GM10248 (cell line): ENCODE measurements around the gene ACBD6.

Source experiments
- CTCF ChIA-PET: fragments of 300-600 bp; sonication (Branson Sonifier 250); formaldehyde crosslinking; extraction: SDS; loops from one replicate; lab custom pipeline; 2021; ENCODE audit warnings: antibody characterized with exemption; lab: Yijun Ruan, JAX
- POLR2A ChIA-PET: fragments of 350-650 bp; sonication (Branson Sonifier 250); formaldehyde crosslinking; extraction: SDS; loops from one replicate; lab custom pipeline; 2020; ENCODE audit warnings: antibody characterized with exemption; lab: Yijun Ruan, JAX
- DNase-seq: peaks from one replicate; pipeline ENCODE4 v3.0.0; 2012; ENCODE audit errors: extremely low spot score
- TF ChIP-seq, protein P1 (sequence below): IDR thresholded peaks from 2 replicates; pipeline ENCODE4 v1.5.1; 2012; ENCODE audit warnings: mild to moderate bottlenecking, low read depth; ENCODE audit errors: extremely low read depth, missing control alignments, control extremely low read depth

Gene ACBD6

GRCh38 chr1:180528868-180529470 is 26.6 kb upstream of the ACBD6 start:
- ChIA-PET POLR2A (no interaction called here), CTCF (interaction anchor here (1.1 to 1.3 kb wide), 2 partner anchors 13 to 334 kb away, joined by 3 to 10 read pairs; no protein-coding TSS in a partner anchor)
- DNase-seq: no peak
- TF ChIP-seq, protein P1, sequence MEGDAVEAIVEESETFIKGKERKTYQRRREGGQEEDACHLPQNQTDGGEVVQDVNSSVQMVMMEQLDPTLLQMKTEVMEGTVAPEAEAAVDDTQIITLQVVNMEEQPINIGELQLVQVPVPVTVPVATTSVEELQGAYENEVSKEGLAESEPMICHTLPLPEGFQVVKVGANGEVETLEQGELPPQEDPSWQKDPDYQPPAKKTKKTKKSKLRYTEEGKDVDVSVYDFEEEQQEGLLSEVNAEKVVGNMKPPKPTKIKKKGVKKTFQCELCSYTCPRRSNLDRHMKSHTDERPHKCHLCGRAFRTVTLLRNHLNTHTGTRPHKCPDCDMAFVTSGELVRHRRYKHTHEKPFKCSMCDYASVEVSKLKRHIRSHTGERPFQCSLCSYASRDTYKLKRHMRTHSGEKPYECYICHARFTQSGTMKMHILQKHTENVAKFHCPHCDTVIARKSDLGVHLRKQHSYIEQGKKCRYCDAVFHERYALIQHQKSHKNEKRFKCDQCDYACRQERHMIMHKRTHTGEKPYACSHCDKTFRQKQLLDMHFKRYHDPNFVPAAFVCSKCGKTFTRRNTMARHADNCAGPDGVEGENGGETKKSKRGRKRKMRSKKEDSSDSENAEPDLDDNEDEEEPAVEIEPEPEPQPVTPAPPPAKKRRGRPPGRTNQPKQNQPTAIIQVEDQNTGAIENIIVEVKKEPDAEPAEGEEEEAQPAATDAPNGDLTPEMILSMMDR: no peak

GRCh38 chr1:180527101-180527669 is 24.8 kb upstream of the ACBD6 start:
- TF ChIP-seq, protein P1: no peak
- ChIA-PET CTCF (interaction anchor here (1.0 to 4.3 kb wide), 4 partner anchors 9 to 335 kb away, joined by 3 to 32 read pairs (median 4); no protein-coding TSS in a partner anchor), POLR2A (no interaction called here)
- DNase-seq: no peak

GRCh38 chr1:180525715-180526039 is 23.3 kb upstream of the ACBD6 start:
- CTCF ChIA-PET: interaction anchor here (1.7 to 4.3 kb wide), 2 partner anchors 9 to 336 kb away, joined by 5 to 32 read pairs; no protein-coding TSS in a partner anchor
- POLR2A ChIA-PET: no interaction called here
- TF ChIP-seq, protein P1: no peak
- no peak for DNase-seq

DNA sequence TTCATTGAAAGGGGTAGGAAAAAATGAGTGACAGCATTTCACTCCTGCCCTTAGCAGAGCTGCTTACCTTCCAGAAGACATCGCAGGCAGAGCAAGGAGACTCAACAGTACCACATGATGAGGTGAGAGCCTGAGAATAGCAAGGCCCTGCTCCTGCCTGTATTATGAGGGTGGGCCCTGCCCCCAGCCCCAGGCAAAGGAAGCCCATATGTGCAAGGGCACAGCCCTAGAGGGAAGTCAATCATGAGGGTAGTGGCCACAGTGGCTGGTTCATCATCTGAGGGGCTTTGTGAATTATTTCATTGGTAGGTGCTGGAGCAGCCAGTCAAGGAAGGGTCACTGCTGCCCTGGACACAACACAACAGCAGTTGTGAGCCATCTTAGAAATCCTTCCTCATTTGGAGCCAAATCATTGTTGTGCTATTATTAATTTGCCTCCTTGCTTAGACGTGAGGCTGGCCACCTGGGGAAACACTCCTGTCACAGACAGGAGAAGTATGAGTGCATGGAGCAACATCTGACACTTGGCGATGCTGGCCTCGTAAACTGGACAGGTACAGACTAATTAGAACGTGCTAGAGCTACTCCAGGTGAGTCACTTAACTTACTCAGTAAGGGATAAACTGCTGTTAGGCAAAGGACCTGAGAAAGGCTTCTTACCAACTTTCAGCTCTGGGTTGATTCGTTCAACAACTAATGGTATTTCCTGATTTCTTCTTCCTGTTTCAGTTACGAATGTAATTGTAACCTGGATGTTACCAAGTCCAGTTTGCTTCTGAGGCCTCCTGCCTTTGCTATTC is 22.7 kb upstream of the ACBD6 start:
- no peak for DNase-seq
- ChIA-PET CTCF (interaction anchor here (0.8 to 4.3 kb wide), 4 partner anchors 8 to 337 kb away, joined by 3 to 32 read pairs (median 6); no protein-coding TSS in a partner anchor), POLR2A (no interaction called here)
- TF ChIP-seq, protein P1: no peak

DNA sequence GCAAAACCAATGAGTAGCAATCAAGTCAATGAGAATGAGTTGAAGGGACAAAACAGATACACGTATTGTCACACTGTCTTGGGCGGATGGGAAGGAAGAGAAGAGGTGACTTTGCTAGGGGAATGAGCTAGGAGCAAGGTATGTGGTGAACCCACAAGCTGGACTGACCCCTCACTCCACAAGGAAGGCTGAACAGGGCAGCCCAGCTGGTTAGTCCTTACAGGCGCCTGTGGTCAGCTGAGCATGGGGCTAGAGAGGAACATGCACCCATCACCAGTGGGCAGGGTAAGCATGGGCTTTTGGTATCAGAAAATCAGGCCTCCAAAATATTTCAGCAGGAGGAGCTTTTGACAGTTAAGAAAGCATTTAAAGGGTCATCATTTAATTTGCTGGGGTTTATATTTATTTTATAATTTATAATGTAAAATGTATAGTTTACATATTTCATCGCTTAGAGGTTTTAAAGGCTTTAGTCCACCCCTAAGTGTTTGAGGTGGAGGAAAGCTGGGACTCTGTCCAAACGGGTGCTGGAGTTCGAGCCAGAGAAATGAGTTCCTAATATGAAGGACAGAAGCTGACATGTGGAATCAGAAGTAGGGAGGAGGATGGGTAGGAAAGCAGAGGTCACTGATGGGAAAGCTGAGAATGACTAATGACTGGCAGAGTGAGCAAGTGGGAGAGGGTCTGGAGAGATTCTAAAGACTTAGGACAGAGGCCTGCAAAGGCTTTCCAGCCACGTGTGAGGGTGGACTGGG is 22.0 kb upstream of the ACBD6 start:
- CTCF ChIA-PET: interaction anchor here (0.8 to 4.3 kb wide), 4 partner anchors 8 to 338 kb away, joined by 3 to 32 read pairs (median 6); no protein-coding TSS in a partner anchor
- TF ChIP-seq, protein P1: no peak
- no peak for DNase-seq
- POLR2A ChIA-PET: no interaction called here

DNA sequence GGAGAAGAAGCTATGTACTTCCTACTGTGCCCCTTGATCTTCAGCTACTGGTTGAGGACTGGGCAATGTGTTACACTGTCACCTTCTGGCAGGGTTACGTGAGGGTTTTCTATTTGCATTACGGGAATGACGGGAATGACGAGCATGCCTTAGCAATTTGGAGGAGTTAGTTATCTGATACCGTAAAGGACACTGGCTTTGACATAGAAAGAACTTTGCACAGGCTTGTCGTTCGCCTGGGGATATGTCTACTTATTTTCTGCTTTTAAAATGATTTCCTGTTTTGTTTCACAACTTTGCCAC is 19.8 kb upstream of the ACBD6 start:
- no peak for DNase-seq
- TF ChIP-seq, protein P1: no peak
- ChIA-PET CTCF (interaction anchor here (0.9 to 1.2 kb wide), 2 partner anchors 11 to 342 kb away, joined by 3 to 7 read pairs; no protein-coding TSS in a partner anchor), POLR2A (no interaction called here)
